GM21619 (cell line): ENCODE results near the gene PMVK.
"Not testable (repeated sequence)": the region's sequence is repeated elsewhere in the genome, so short reads cannot be mapped to it uniquely, and the experiment has no call there.

Experiments used
- ATAC-seq: cut with Tn5 transposase; IDR thresholded peaks from one replicate; pipeline ENCODE4 v1.9.1; 2021; ENCODE audit not compliant: unreplicated experiment

The PMVK gene

GRCh38 chr1:154925335-154926170, 11.0 kb downstream of the PMVK start:
- no peak for ATAC-seq

DNA sequence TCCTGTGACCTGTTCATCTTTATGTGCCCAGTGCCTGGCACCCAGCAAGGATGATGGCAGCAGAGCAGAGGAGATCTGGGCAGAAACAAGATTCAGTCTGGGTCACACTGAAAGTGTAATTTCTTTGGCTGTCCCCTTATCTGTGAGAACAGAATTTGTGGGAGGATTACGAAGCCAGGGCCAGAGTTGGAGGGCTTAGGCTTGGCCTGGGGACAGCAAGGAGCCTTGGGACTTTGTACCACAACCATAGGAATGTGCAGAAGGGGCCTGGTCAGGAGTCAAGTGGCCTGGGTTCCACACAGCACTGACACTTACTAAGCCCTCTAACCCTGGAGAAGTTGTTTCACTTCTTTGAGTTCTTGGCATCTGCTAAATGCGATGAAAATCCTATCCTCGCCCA, 12.8 kb downstream of the PMVK start:
- no peak for ATAC-seq

GRCh38 chr1:154913273-154913672, 23.2 kb downstream of the PMVK start:
- ATAC-seq: no peak

DNA sequence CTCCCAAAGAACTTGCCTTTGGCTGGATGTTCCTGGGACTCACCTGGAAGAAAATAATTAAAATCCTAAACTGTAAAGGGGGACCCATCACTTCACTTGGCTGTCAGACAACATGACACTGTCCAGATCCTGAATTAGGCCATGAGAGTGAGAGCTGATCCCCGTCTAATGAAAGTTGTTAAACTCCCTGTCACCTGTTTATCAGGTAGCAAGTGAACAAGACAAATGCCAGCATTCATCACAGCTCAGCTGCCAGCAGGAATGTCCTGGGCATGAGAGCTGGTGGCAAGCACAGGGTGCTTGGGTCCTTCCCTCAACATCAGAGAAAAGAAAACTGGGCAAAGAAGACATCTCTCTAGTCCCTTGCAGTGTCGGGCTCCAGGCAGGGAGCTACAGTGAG, 23.8 kb downstream of the PMVK start:
- no peak for ATAC-seq

GRCh38 chr1:154911691-154912550, 24.6 kb downstream of the PMVK start:
- no peak for ATAC-seq

- ATAC-seq: no peak
These were observed 25.7 kb downstream of the PMVK start for GRCh38 chr1:154910851-154911250.

DNA sequence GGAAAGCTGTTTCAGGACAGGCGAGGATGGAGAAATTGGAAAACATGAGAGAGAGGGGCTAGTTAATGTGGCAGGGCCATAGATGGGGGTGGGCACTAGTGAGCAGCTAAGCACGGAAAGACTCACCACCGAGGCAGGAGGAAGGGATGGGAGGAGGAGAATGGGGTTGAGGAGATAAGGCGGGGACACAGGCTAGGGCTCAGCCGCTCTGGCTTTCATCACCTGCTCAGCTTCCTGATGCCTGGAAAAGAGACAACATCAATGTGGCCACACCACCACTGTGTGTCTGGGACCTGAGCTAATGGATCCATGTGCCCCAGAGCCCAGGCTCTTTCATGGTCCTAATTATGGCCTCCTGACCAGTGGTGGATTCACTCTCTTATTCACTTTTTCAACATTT, 27.6 kb downstream of the PMVK start:
- ATAC-seq: no peak

DNA sequence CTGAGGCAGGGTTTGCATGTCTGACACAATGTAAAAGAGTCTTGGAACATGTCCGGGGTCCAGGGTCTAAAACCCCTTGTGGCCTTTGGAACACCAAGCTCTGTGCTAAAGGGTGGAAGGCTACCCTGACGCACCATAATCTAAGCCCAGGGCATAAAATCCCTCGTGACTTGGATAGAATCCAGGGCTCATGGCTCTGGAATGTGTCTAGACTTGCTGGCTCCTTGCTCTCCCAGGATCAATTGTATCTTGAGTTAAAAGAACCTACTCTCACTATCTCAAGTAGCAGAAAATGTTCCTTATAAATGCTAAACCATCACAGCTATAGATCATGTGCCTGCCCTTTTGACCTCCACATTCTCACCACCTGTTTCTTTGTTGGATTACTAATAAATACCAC, 28.4 kb downstream of the PMVK start:
- ATAC-seq: not testable (repeated sequence)

GRCh38 chr1:154906621-154907081, 29.9 kb downstream of the PMVK start:
- ATAC-seq: no peak

DNA sequence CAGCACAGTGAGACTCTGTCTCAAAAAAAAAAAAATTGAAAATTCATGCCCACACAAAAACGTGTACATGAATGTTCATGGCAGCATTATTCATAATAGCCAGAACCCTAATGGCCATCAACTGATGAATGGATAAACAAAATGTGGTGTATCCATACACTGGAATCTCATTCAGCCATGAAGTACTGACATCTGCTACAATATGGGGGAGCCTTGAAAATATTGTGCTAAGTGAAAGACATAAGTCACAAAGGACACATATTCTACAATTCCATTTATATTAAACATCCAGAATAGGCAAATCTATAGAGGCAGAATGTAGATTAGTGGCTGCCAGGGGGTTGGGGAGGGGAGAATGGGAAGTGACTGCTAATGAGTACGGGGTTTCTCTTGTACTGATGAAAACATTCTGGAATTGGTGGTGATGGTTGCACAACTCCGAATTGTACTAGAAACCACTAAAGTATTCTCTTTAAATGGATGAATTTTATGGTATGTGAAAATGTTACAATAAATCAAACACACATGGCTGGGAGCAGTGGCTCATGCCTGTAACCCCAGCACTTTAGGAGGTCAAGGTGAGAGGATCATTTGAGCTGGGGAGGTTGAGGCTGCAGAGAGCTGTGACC, 33.5 kb downstream of the PMVK start:
- ATAC-seq: no peak

DNA sequence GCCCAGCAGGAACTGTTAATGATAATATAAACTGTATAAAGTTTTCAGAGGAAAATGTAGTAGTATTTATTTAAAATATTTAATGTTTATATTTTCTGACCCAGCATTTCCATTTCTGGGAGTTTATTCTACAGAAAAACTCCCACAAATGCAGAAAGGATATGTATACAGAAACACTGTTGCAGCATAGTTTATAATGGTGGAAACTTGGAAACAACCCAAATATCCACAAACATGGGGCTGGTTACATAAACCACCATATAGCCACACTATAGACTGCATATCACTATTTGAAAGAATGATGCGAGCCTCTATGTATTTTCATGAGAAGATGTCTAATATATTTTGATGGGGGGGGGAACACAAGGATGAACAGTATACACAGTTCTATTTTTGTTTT, 34.9 kb downstream of the PMVK start:
- ATAC-seq: no peak

GRCh38 chr1:154899041-154899440, 37.5 kb downstream of the PMVK start:
- ATAC-seq: no peak

GRCh38 chr1:154896771-154897286, 39.7 kb downstream of the PMVK start:
- ATAC-seq: no peak

DNA sequence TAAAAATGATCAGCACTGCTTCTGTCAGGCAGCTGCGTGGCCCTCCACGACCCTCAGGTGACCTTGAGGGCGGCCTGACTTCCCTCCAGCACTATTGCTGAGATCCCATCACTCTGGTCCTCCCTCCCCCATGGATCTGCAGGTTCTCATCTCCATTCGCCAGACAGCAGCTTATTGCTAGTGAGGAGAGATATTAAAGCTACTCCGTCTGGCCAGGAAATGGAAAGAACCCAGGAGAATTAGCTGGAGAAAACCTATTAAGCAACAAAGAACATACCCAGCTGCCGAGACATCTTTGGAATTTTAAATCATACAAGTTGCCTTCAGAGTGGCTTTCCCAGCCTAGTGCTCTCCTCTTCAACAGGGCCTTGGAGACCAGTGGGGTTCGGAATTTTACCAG, 40.7 kb downstream of the PMVK start:
- ATAC-seq: no peak

DNA sequence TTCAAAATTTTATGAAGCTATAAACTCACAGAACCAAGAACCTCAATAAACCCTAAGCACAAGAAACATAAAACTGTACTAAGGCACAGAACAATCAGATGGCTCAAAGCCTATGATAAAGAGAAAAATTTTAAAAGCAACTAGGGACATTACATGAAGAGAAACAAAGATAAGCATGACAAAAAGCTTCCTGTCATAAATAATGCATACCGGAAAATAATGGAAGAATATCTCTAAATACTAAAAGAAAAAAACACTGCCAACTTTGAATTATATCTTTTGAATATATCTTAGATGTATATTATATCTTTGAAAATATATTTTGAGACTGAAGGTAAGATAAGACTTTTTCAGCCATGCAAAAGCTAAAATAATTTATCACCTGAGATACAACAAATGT, 45.1 kb downstream of the PMVK start:
- no peak for ATAC-seq

DNA sequence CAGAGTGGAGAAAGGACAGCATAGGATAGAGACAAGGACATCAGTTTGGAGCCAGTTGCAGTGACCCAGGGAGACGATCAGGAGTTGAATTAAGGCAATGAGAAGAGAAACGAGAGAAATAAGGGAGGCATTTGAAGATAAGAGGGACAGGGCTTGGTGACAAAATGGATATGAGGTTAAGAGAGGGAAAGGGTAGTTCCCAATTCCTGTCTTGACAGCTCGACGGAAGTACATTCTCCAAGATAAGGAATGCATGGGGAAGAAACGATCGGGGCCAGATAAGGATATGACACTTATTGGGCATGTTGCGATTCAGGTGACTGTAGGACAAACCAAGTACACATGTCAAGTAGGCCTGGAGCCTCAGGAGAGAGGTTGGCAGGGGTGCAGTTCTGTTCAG, 47.8 kb downstream of the PMVK start:
- no peak for ATAC-seq

- ATAC-seq: no peak
These were observed 50.1 kb downstream of the PMVK start for GRCh38 chr1:154886281-154887015.

GRCh38 chr1:154884869-154885701, 51.4 kb downstream of the PMVK start:
- no peak for ATAC-seq

DNA sequence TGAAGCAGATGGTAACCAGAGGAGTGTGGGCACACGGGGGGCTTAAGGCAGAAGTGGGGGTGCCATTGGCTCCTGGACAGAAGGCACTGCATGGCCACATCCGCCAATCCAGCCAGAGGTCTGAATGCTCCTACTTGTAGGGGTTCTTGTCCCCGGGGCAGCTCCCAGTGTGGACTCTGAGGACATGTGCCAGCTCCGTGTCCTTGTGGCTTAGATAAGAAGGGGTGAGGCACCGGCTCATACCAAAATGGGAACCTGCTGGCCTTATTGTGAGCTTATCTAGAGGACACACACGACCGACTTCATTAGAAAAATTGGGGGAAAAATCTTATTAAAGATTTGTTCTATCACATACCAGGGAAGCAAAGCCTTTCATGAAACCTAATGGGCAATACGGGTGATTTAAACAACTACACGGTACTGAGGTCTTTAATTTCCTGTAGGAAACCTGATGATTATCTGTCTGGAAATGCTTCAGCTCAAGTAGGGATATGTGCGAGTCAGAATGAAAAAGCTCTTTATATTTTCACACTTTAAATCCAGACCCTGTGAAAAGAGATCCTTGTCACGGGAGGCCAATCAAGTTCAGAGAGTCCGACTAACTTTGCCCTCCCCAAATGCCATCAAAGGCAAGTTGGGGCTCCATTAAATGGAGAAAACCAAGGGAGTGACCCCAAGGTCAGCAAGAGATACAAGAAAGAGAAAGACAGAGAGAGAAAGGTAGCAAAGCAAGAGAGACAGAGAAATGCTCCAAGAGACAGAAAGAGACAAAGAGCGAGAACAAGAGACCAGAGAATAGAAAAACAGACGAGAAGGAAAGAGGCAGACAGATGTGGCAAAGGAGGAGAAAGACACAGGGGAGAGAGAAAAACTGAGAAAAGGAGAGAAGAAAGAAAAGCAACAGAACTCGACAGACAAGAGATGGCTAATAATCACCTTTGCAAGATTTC, 52.3 kb downstream of the PMVK start:
- ATAC-seq: no peak
